ENCODE data around the gene KLHL11.

The KLHL11 gene

GRCh38 chr17:41871789-41872188 is 6.6 kb upstream of the KLHL11 start:
- POLR2A ChIA-PET: no interaction called here
- no peak for DNase-seq (ENCODE audit: extremely low spot score)
- CTCF ChIA-PET: no interaction called here
- TF ChIP-seq FOXK2 (IDR thresholded peaks at IDR 0.05) (no peak), ELF4 (IDR thresholded peaks at IDR 0.05) (no peak), TARDBP (IDR thresholded peaks at IDR 0.05) (no peak), L3MBTL2 (conservative IDR thresholded peaks at IDR 0.05) (no peak), HDGF (IDR thresholded peaks at IDR 0.05; ENCODE audit: borderline replicate concordance) (no peak), NFRKB (IDR thresholded peaks at IDR 0.05) (no peak)

GRCh38 chr17:41870627-41871026 is 5.4 kb upstream of the KLHL11 start:
- TF ChIP-seq TARDBP (IDR thresholded peaks at IDR 0.05): no peak
- no peak for TF ChIP-seq SUZ12 (IDR thresholded peaks at IDR 0.05)
- TF ChIP-seq BHLHE40 (IDR thresholded peaks at IDR 0.05; ENCODE audit: borderline replicate concordance): no peak
- no peak for TF ChIP-seq PKNOX1 (IDR thresholded peaks at IDR 0.05)
- no peak for TF ChIP-seq FOXM1 (IDR thresholded peaks at IDR 0.05; ENCODE audit: borderline replicate concordance)
- no peak for TF ChIP-seq ZNF384 (IDR thresholded peaks at IDR 0.05)
- TF ChIP-seq NFRKB (IDR thresholded peaks at IDR 0.05): no peak
- no peak for TF ChIP-seq FOXK2 (IDR thresholded peaks at IDR 0.05)
- no peak for TF ChIP-seq SP1 (IDR thresholded peaks at IDR 0.05)
- TF ChIP-seq HDGF (IDR thresholded peaks at IDR 0.05; ENCODE audit: borderline replicate concordance): no peak
- TF ChIP-seq CTBP1 (IDR thresholded peaks at IDR 0.05; ENCODE audit: borderline replicate concordance): no peak
- no peak for TF ChIP-seq FOXA1 (IDR thresholded peaks at IDR 0.05)
- no peak for TF ChIP-seq L3MBTL2 (conservative IDR thresholded peaks at IDR 0.05)
- CTCF ChIA-PET: interaction anchor here (0.5 kb wide), 1 partner anchor 88 kb away, joined by 3 read pairs; no protein-coding TSS in a partner anchor
- DNase-seq (ENCODE audit: extremely low spot score): no peak
- POLR2A ChIA-PET: interaction anchor here (0.8 to 1.6 kb wide), 2 partner anchors 47 to 182 kb away, joined by 3 to 9 read pairs; partner anchors contain the start of gene EIF1

DNA sequence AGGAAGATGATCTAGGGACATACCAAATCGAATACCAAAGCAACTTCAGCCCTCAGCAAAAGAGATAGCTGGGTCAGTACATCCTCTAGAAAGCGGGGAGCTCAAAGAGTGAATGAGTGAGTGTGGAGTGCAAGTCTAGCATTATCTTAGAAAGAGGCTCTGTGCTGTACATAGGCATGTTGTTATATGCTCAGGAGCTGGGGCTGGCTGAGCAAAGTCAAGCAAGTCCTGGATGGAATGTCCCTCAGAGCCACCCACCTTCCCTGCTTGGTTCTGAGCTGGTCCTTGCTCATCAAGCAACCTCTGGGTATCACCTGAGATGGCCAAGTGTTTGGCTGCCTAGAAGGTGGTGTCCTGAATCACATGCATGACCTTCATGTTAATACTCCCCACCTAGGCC is 4.9 kb upstream of the KLHL11 start:
- CTCF ChIA-PET: interaction anchor here (0.5 kb wide), 1 partner anchor 88 kb away, joined by 3 read pairs; no protein-coding TSS in a partner anchor
- DNase-seq (ENCODE audit: extremely low spot score): no peak
- POLR2A ChIA-PET: interaction anchor here (0.8 to 1.6 kb wide), 2 partner anchors 48 to 182 kb away, joined by 3 to 9 read pairs; partner anchors contain the start of gene EIF1
- no peak for TF ChIP-seq ELF4 (IDR thresholded peaks at IDR 0.05)
- no peak for TF ChIP-seq FOXK2 (IDR thresholded peaks at IDR 0.05)

GRCh38 chr17:41869426-41869825 is 4.2 kb upstream of the KLHL11 start:
- ChIA-PET CTCF (no interaction called here), POLR2A (interaction anchor here (1.6 kb wide), 1 partner anchor 181 kb away, joined by 9 read pairs; the partner anchor contains the start of gene EIF1)
- DNase-seq (ENCODE audit: extremely low spot score): no peak
- TF ChIP-seq ARNT (IDR thresholded peaks at IDR 0.05) (no peak), PKNOX1 (IDR thresholded peaks at IDR 0.05) (no peak), TARDBP (IDR thresholded peaks at IDR 0.05) (no peak), FOXM1 (IDR thresholded peaks at IDR 0.05; ENCODE audit: borderline replicate concordance) (no peak), SUZ12 (IDR thresholded peaks at IDR 0.05) (no peak)

DNA sequence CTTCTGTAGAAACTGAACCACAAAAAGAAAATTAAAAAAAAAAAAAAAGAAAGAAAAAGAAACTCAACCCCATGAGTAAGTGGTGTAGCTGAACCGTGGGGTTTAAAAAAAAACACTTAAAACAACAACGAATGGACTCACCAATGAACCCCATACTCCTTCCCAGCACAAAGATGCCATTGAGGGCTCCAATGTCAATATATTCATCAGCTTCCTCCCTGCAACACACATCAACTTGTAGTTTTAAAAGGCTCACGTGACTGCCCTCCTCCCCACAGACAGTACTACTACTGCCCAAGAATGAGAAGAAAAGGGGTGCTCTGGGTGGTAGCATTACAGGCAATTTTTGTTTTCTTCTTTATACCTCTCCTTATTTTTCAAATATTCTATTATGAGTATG is 3.3 kb upstream of the KLHL11 start:
- TF ChIP-seq SP1 (IDR thresholded peaks at IDR 0.05) (no peak), LEF1 (IDR thresholded peaks at IDR 0.05; ENCODE audit: borderline replicate concordance) (no peak), ELF4 (IDR thresholded peaks at IDR 0.05) (no peak), PKNOX1 (IDR thresholded peaks at IDR 0.05) (no peak), SUZ12 (IDR thresholded peaks at IDR 0.05) (no peak), FOXK2 (IDR thresholded peaks at IDR 0.05) (no peak), TARDBP (IDR thresholded peaks at IDR 0.05) (no peak), BHLHE40 (IDR thresholded peaks at IDR 0.05; ENCODE audit: borderline replicate concordance) (no peak), HDGF (IDR thresholded peaks at IDR 0.05; ENCODE audit: borderline replicate concordance) (no peak), NFRKB (IDR thresholded peaks at IDR 0.05) (no peak), FOXM1 (IDR thresholded peaks at IDR 0.05; ENCODE audit: borderline replicate concordance) (no peak), ARNT (IDR thresholded peaks at IDR 0.05) (no peak), ZNF384 (IDR thresholded peaks at IDR 0.05) (no peak), CTBP1 (IDR thresholded peaks at IDR 0.05; ENCODE audit: borderline replicate concordance) (no peak), FOXA1 (IDR thresholded peaks at IDR 0.05) (no peak), L3MBTL2 (conservative IDR thresholded peaks at IDR 0.05) (no peak)
- DNase-seq (ENCODE audit: extremely low spot score): no peak
- POLR2A ChIA-PET: no interaction called here
- CTCF ChIA-PET: no interaction called here

- ChIA-PET POLR2A (interaction anchor here (0.9 to 3.9 kb wide), 21 partner anchors 8 to 177 kb away, joined by 3 to 36 read pairs (median 5); partner anchors contain the start of genes DNAJC7, EIF1, FKBP10 and NT5C3B), CTCF (interaction anchor here (1.1 kb wide), 1 partner anchor 160 kb away, joined by 3 read pairs; no protein-coding TSS in a partner anchor)
- TF ChIP-seq PKNOX1 (IDR thresholded peaks at IDR 0.05) (no peak; the same call in 1 of the 2 replicates), SP1 (IDR thresholded peaks at IDR 0.05) (no peak), L3MBTL2 (conservative IDR thresholded peaks at IDR 0.05) (peak; percentile 46), ZNF384 (IDR thresholded peaks at IDR 0.05) (peak; percentile 42; the same call in 1 of the 2 replicates), ARNT (IDR thresholded peaks at IDR 0.05) (no peak), FOXM1 (IDR thresholded peaks at IDR 0.05; ENCODE audit: borderline replicate concordance) (no peak), ELF4 (IDR thresholded peaks at IDR 0.05) (no peak)
- no peak for DNase-seq (ENCODE audit: extremely low spot score)
Measured at GRCh38 chr17:41865596-41865893, 322 bp upstream of the KLHL11 start.

All from HEK293T (cell line).